GM19328 (cell line): ENCODE measurements around the gene ADIRF.
"Not testable (repeated sequence)": the region's sequence is repeated elsewhere in the genome, so short reads cannot be mapped to it uniquely, and the experiment has no call there.

Source experiments
- ATAC-seq: cut with Tn5 transposase; IDR thresholded peaks from one replicate; pipeline ENCODE4 v1.9.1; 2021; ENCODE audit warnings: mild to moderate bottlenecking, moderate library complexity; ENCODE audit not compliant: unreplicated experiment

ADIRF gene

DNA sequence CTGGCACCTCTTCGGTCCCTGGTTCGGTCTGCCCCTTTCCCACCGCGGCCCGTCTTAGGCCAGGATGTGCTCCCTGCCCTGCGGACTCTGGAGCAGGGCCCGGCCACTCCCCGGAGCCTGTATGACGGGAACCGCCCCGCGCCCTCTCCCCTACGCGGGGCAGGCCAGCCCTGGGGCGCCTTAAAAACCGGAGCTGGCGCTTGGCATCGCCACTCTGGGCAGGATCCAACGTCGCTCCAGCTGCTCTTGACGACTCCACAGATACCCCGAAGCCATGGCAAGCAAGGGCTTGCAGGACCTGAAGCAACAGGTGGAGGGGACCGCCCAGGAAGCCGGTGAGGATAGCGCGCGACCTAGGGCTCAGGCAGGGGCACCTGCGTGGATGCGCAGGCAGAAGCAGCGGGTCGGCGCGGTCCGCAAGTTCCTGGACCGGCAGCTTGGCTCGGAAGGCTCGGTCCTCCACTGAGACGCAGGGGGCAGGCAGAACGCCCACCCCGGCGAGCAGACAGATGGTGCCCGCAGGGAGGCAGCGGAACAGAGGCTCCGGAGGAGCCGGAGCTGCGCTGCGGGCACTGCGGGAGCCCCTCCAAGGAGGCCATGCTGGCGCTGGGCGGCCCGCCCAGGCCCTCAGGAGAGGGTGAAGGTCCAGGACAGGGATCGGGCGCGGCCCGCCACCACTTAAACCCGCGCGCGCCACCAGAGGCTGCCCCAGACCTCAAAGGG, at the start of gene ADIRF:
ADIRF (plus strand) TSS at position 212 of the 723 bp plus-strand sequence; CDS start at position 275, 63 bp downstream.
- no peak for ATAC-seq

DNA sequence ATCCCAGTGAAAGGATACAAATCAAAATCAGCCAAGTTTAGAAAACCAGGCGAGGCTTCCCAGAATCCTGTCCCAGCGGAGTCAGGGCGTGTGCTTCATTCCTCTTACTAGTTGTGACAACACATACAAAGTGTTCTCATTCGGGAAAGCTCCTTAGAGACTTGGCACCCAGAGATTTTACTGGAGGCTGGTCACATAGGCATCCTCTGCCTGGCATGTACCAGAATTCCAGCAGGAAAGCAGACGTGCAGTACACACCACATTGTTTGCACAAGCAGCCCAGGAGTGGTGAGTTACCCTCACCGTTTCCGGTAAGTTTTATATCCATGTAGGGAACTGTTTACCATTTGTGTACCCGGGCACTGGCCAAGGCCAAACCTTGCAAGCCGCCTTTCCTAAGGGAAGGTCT, 45.7 kb upstream of the ADIRF start:
- no peak for ATAC-seq

GRCh38 chr10:86929468-86930380, 38.6 kb upstream of the ADIRF start:
- no peak for ATAC-seq

GRCh38 chr10:86931872-86932271, 36.4 kb upstream of the ADIRF start:
- ATAC-seq, result no peak

GRCh38 chr10:86932674-86933073, 35.6 kb upstream of the ADIRF start:
- ATAC-seq, result no peak

DNA sequence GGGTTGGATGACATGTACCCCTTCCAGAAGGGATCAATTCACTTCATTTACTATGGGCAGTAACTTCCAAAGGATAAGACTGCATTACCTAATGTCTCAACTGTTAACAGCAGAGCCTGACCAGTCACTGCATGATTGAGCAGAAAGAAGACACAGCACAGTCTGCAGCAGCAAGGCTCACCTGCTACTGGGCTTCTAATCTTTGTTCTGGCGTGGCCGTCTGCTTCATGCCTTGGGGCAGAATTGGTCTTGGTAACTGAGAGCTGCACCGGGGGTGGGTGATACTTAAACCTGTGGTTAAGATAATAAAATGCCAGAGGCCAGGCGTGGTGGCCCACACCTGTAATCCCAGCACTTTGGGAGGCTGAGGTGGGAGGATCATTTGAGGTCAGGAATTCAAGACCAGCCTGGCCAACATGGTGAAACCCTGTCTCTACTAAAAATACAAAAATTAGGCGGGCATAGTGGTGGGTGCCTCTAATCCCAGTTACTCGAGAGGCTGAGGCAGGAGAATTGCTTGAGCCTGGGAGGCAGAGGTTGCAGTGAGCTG, 34.0 kb upstream of the ADIRF start:
- ATAC-seq, result not testable (repeated sequence)

DNA sequence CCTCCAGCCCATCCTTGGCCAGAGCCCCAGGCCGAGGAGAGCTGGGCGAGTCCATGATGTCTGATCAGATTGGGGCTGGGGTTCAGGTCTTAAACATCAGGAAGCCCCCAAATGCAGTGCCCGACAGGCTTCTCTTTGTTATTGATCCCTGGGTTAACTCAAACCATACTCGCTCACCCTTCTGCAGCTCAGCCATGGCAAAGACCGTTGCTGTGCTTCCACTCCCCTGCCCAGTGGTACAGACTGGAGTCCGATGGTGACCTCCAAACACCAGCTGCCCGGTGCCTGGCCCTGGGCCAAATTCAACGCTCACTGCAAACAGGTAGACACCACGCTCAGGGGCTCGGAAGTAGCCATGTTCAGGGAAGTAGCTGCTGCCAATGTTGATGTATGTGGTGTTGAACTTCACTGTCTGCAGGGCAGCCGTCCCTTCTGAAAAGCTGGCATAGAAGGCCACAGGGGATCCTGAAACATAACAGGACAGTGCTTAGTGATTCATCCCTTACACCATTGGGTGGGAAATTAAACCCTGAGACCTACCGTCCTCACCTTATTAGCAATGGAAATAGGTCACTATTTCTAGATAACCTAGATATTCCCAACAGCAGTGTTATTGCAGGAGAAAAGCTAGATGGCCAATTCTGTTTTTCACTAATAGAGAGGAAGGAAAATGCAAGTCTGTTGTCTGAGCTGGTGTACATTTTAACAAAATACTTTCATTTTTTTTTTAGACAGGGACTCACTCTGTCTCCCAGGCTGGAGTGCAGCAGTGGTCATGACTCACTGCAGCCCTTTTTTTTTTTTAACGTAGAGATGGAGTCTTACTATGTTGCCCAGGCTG, 31.4 kb upstream of the ADIRF start:
- ATAC-seq, result no peak

GRCh38 chr10:86937502-86938154, 30.7 kb upstream of the ADIRF start:
- ATAC-seq, result no peak

GRCh38 chr10:86938260-86938659, 30.0 kb upstream of the ADIRF start:
- no peak for ATAC-seq

GRCh38 chr10:86940076-86940475, 28.2 kb upstream of the ADIRF start:
- ATAC-seq, result not testable (repeated sequence)

GRCh38 chr10:86940677-86941076, 27.6 kb upstream of the ADIRF start:
- ATAC-seq, result no peak

GRCh38 chr10:86941426-86941825, 26.9 kb upstream of the ADIRF start:
- ATAC-seq, result no peak

DNA sequence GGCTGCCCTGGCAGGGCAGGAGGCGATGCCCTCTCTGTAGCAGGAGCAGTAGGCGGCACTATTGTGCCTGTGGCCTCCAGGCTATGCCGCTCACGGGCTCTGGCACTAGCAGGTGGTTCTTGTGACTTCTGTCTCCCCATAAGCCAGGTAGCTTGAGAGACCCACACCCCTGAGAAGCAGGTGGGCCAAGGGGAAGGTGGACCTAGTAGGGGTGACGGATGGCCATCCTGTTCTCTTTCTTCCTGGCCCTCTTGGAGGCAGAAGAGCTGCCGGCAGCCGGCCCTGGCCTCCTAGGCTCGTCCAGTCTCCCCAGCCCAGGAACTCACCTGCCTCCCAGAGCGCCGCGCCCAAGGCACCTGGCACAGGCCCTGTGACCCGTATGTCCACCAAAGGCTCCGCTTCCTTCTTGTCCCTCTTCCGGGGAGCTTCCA, 26.3 kb upstream of the ADIRF start:
- ATAC-seq, result no peak

DNA sequence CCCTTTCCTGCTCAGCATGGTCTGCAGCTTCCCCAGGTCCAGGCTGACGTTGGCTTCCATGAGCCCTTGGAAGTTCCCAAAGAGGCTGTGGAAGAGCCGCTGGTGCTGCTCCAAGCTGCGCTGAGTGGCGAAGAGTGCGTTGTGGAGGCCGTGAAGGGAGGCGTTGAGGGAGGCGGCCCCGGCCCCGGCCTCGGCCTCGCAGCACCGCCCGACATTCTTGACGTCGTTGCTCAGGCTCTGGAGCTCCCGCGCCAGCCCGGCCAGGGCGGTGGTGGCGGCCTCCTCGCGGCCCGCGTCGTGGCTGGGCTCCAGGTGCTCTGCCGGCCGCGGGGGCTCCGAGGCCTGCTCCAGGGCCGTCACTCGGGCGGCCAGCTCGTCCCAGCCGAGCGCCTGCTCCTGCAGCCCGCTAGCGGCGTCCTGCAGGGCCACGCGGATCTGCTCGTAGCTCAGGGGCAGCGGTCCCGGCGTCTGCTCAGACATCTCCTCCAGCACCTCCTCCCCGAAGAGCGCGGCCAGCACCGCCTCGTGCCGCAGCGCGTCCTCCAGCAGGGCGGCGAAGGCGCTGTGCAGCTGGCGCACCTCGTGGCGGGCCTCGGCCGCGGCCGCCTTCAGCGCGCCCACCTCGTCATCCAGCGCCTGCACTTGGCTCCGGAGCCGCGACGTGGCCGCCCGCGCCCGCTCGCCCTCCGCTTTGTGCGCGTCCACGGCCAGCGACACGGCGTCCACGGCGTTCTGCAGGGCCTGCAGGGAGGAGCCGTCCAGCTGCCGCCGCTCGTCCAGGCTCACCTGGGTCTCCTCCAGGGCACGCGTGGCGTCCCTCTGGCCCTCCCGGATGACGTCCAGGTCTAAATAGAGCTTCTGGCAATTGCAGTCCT, 25.6 kb upstream of the ADIRF start:
- no peak for ATAC-seq

- no peak for ATAC-seq
These were observed 24.8 kb upstream of the ADIRF start for GRCh38 chr10:86943316-86944030.

GRCh38 chr10:86944031-86944419, 24.3 kb upstream of the ADIRF start:
- no peak for ATAC-seq

- ATAC-seq, result no peak
These were observed 23.8 kb upstream of the ADIRF start for GRCh38 chr10:86944471-86944870.

DNA sequence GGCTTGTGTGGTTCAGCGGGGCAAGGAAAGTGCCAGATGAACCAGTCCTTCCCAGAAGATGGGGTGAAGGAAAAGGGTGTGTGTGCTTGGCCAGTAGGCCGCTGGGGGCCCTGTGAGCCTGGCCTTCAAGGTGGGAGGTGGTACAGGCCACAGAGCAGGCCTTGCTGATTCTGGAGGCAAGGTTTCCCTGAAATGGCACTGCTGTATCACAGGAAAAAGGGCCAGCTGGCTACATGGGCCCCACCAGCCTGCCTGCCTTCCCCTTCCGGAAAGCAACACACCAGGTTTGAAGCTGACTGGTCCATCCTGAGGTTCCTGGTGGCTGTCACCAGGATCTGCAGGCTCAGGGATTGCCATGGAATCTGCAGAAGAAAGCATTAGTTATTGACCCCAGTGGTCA, 23.4 kb upstream of the ADIRF start:
- no peak for ATAC-seq
